ENCODE data around the gene CWC27. TPM values are rescaled to one million over a fixed set of nuclear protein-coding genes. Genes with fewer than 3 reads are reported as not detected.

The CWC27 gene
- total and polyA plus RNA-seq, 2 of the 13 experiments (the other 11 are each of a cell fraction or from before 2014, with no cell fraction given) = 21.1 to 25.7 TPM

- Histone ChIP-seq H3K27me3 (ENCODE audit: control insufficient read depth in 1 of 2, insufficient read depth in 2 of 2, low read length in 2 of 2) (no peaks in the 10 kb centered on the region), H3K9me3 (ENCODE audit: low read length) (no peaks in the 10 kb centered on the region), H3K4me3 (replicated peaks in 1 of 3; ENCODE audit: insufficient read depth in 1 of 3, low read depth in 2 of 3, low read length in 3 of 3) (no peak overlapping the region), H3K27ac (ENCODE audit: extremely low read length, insufficient read depth, low read length) (no peak overlapping the region), H3K4me1 (ENCODE audit: insufficient read depth, low read length) (no peaks in the 10 kb centered on the region), H3K4me2 (ENCODE audit: low read depth, low read length) (no peak overlapping the region), H3K9ac (ENCODE audit: insufficient read depth, low read depth, low read length) (no peak overlapping the region), H4K20me1 (ENCODE audit: insufficient read depth, low read length) (no peaks in the 10 kb centered on the region), H3K79me2 (ENCODE audit: insufficient read depth, low read length) (no peaks in the 10 kb centered on the region), H3K36me3 (replicated peaks in 1 of 2; ENCODE audit: control insufficient read depth in 1 of 2, insufficient read depth in 2 of 2, low read length in 2 of 2) (peaks cover 4 to 9% of the 10 kb centered on the region in 2 experiments; a peak in 3 of 5 replicates), H2AFZ (ENCODE audit: low read length) (no peak overlapping the region)
- peak; percentile 77 for ATAC-seq
- WGBS (ENCODE audit: low lambda C conversion rate) = 17% methylated on average over 3 of the region's 3 CpGs
- POLR2A ChIA-PET = no interaction called here
- DNase-seq (ENCODE audit: low spot score) = peak; percentile 71
- in situ Hi-C loops (cut with HindIII; ENCODE audit: extremely low pct_ligation_motif_present, low pct_unique_long_range_greater_than_20kb) = loop anchor here (5.0 kb wide), 1 partner anchor 152 kb away; no protein-coding TSS in a partner anchor
- intact Hi-C loops (cut with micrococcal nuclease; ENCODE audit: unreplicated experiment) = loop anchor here (1.0 kb wide), 2 partner anchors 149 to 400 kb away; no protein-coding TSS in a partner anchor
- CTCF ChIA-PET (ENCODE audit: low intra/inter-chr PET ratio, low total read pairs) = interaction anchor here (1.3 to 2.9 kb wide), 3 partner anchors 146 to 555 kb away, joined by 4 to 52 read pairs (median 12); no protein-coding TSS in a partner anchor
- no TSS peak for BruUV-seq (replicated peaks)
- peak; percentile 42 for FAIRE-seq
- TF ChIP-seq U2AF2 (IDR thresholded peaks at IDR 0.05; ENCODE audit: low read depth, low read length) = no peak
- peak; percentile 82 for TF ChIP-seq CTCF (CRISPR knock-in tag; IDR thresholded peaks at IDR 0.05)
- TF ChIP-seq RAD21 (CRISPR knock-in tag; IDR thresholded peaks at IDR 0.05) = peak; percentile 17; the same call in 1 of the 2 replicates
- no peak for TF ChIP-seq PAWR (CRISPR knock-in tag; IDR thresholded peaks at IDR 0.05; ENCODE audit: borderline replicate concordance)
- TF ChIP-seq STAG1 (CRISPR knock-in tag; IDR thresholded peaks at IDR 0.05) = peak; percentile 83
- 0 out of 2 replicates have a peak, but pooled peaks have one; percentile 27 for TF ChIP-seq IRF2 (CRISPR knock-in tag; IDR thresholded peaks at IDR 0.05)
- TF ChIP-seq ZKSCAN1 (IDR thresholded peaks at IDR 0.05; ENCODE audit: low read length) = no peak
- TF ChIP-seq CEBPB (IDR thresholded peaks at IDR 0.05; ENCODE audit: borderline replicate concordance, low read depth, low read length) = 0 out of 2 replicates have a peak, but pooled peaks have one; percentile 0
- no peak for TF ChIP-seq MIER2 (CRISPR knock-in tag; IDR thresholded peaks at IDR 0.05)
- no peak for TF ChIP-seq AFF4 (CRISPR knock-in tag; IDR thresholded peaks at IDR 0.05)
- TF ChIP-seq EZH2 (conservative IDR thresholded peaks at IDR 0.05; ENCODE audit: low read depth, low read length) = no peak
- TF ChIP-seq PRPF4 (IDR thresholded peaks at IDR 0.05; ENCODE audit: low read depth, low read length, poor library complexity, severe bottlenecking) = no peak
- TF ChIP-seq PRMT3 (CRISPR knock-in tag; IDR thresholded peaks at IDR 0.05; ENCODE audit: borderline replicate concordance, low read depth) = no peak
- TF ChIP-seq ELF4 (CRISPR knock-in tag; IDR thresholded peaks at IDR 0.05; ENCODE audit: borderline replicate concordance) = no peak
- no peak for TF ChIP-seq ZNF761 (CRISPR knock-in tag; conservative IDR thresholded peaks at IDR 0.05)
- TF ChIP-seq SMC3 (IDR thresholded peaks at IDR 0.05; ENCODE audit: low read length) = peak; percentile 71
- no peak for TF ChIP-seq UBTF (CRISPR knock-in tag; IDR thresholded peaks at IDR 0.05)
Measured at GRCh38 chr5:64784451-64785025, 15.8 kb downstream of the CWC27 start.
